Loucy (cell line): ENCODE measurements around the gene LGALS9.
"Not testable (repeated sequence)": the region's sequence is repeated elsewhere in the genome, so short reads cannot be mapped to it uniquely, and the experiment has no call there.

Experiments
- H2AFZ ChIP-seq: fragments of 200-600 bp; sonication (generic); 2 replicates; pipeline ENCODE4 v1.6.0; 2016; ENCODE audit warnings: antibody characterized with exemption, mild to moderate bottlenecking, low read length, moderate library complexity
- H3F3A ChIP-seq: fragments of 200-600 bp; 2 replicates; pipeline ENCODE4 v1.6.0; 2016; ENCODE audit warnings: antibody characterized with exemption, low read depth, mild to moderate bottlenecking
- H3K27me3 ChIP-seq: fragments of 200-600 bp; sonication (generic); 2 replicates; pipeline ENCODE4 v1.6.1; 2014; ENCODE audit warnings: low read length, mild to moderate bottlenecking; ENCODE audit not compliant: insufficient read depth, poor library complexity, severe bottlenecking
- H3K36me3 ChIP-seq: fragments of 200-600 bp; sonication (generic); 2 replicates; pipeline ENCODE4 v1.6.1; 2016; ENCODE audit warnings: low read length; ENCODE audit not compliant: insufficient read depth
- H3K4me1 ChIP-seq: fragments of 200-600 bp; sonication (generic); 2 replicates; pipeline ENCODE4 v1.5.1; 2014; ENCODE audit warnings: low read length, mild to moderate bottlenecking; ENCODE audit not compliant: insufficient read depth, poor library complexity, severe bottlenecking
- H3K4me2 ChIP-seq: fragments of 200-600 bp; sonication (generic); 2 replicates; pipeline ENCODE4 v1.6.0; 2014; ENCODE audit warnings: antibody characterized with exemption, low read length, low read depth, mild to moderate bottlenecking; ENCODE audit not compliant: poor library complexity, severe bottlenecking
- H3K4me3 ChIP-seq: fragments of 200-600 bp; sonication (generic); 2 replicates; pipeline ENCODE4 v1.5.1; 2014; ENCODE audit warnings: low read length, mild to moderate bottlenecking, mixed read lengths; ENCODE audit not compliant: poor library complexity, severe bottlenecking
- H3K79me2 ChIP-seq: fragments of 200-600 bp; sonication (generic); 2 replicates; pipeline ENCODE4 v1.6.1; 2014; ENCODE audit warnings: low read length; ENCODE audit not compliant: insufficient read depth
- H3K9ac ChIP-seq: fragments of 200-600 bp; sonication (generic); 2 replicates; pipeline ENCODE4 v1.6.0; 2014; ENCODE audit warnings: mild to moderate bottlenecking, low read depth, low read length, moderate library complexity; ENCODE audit not compliant: poor library complexity, severe bottlenecking
- H3K9me2 ChIP-seq: fragments of 200-600 bp; sonication (generic); replicated peaks from 2 replicates; pipeline ENCODE4 v1.6.1; 2016; ENCODE audit warnings: low read depth, low read length, mixed read lengths
- H3K9me3 ChIP-seq: fragments of 200-600 bp; sonication (generic); 2 replicates; pipeline ENCODE4 v1.6.1; 2014; ENCODE audit warnings: mild to moderate bottlenecking, antibody characterized with exemption, low read length, low read depth; ENCODE audit not compliant: insufficient read depth
- H4K20me1 ChIP-seq: fragments of 200-600 bp; sonication (generic); 2 replicates; pipeline ENCODE4 v1.6.0; 2014; ENCODE audit warnings: antibody characterized with exemption, low read length, mild to moderate bottlenecking; ENCODE audit not compliant: insufficient read depth, poor library complexity, severe bottlenecking
- CTCF ChIP-seq: fragments of 200-600 bp; sonication (generic); conservative IDR thresholded peaks from 2 replicates; pipeline ENCODE4 v1.5.1; 2014; ENCODE audit warnings: mild to moderate bottlenecking, antibody characterized with exemption, low read length
- EZH2phosphoT487 ChIP-seq: fragments of 200-600 bp; IDR thresholded peaks from 2 replicates; pipeline ENCODE4 v1.6.1; 2018; ENCODE audit warnings: antibody characterized with exemption, mild to moderate bottlenecking, moderate library complexity, borderline replicate concordance

LGALS9 gene

DNA sequence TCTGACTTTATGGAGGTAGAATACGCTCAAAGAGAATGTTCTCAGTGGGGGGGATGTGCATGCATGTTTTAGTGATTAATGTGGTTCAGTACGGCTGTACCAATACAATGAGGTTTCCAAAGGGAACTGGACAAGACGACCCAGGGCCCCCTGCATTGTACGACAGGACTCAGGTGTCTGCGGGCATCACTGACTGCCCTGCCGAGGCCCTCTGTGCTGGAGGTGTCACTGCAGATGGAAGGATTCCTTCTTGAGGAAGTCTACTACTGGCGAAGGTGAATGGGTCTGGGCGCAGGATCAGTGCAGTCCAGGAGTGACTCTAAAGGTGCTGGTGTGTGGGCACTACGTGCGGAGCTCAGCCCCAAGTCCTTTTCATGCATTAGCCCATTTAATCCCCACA lies 3.5 kb upstream of the LGALS9 start:
- Histone ChIP-seq H4K20me1 (peaks cover 3% of the 10 kb centered on the region), H3K9me2 (no peaks in the 10 kb centered on the region), H3K4me1 (peaks cover 35% of the 10 kb centered on the region), H3K9me3 (no peaks in the 10 kb centered on the region), H3K36me3 (peaks cover 14% of the 10 kb centered on the region; the same call in 1 of the 2 replicates), H3K79me2 (peaks cover 12% of the 10 kb centered on the region), H3F3A (no peaks in the 10 kb centered on the region), H2AFZ (no peak overlapping the region), H3K4me3 (no peak overlapping the region), H3K4me2 (no peak overlapping the region), H3K27me3 (no peaks in the 10 kb centered on the region), H3K9ac (no peak overlapping the region)
- TF ChIP-seq CTCF (no peak), EZH2phosphoT487 (no peak)

DNA sequence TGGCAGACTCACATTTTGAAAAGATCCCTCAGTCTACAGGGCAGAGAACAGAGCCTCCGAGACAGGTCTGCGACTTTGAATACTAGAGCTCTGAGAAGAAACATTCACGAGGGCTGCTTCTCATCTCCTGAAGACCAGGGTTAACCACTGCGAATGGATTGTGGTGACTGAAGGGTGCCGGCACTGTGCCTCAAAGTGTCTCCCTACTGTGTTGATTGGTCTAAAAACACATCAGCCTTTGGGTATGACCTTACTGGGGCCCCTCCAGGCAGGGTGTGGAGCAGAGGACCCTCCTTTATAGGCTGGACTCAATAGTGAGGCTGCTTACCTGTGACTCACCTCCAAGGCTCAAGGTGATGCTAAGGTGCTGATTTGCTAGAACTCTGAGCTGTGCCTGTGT lies 2.6 kb upstream of the LGALS9 start:
- Histone ChIP-seq H2AFZ (no peak overlapping the region), H4K20me1 (peaks cover 4% of the 10 kb centered on the region), H3K4me1 (peaks cover 43% of the 10 kb centered on the region), H3F3A (no peaks in the 10 kb centered on the region), H3K9me2 (no peaks in the 10 kb centered on the region), H3K79me2 (peaks cover 20% of the 10 kb centered on the region), H3K9ac (no peak overlapping the region), H3K4me3 (no peak overlapping the region), H3K4me2 (no peak overlapping the region), H3K36me3 (peaks cover 7% of the 10 kb centered on the region; the same call in 1 of the 2 replicates), H3K27me3 (no peaks in the 10 kb centered on the region), H3K9me3 (no peaks in the 10 kb centered on the region)
- TF ChIP-seq EZH2phosphoT487: no peak
- no peak for TF ChIP-seq CTCF

GRCh38 chr17:27629260-27629659 lies 1.7 kb upstream of the LGALS9 start:
- not testable (repeated sequence) for H3F3A ChIP-seq, H2AFZ ChIP-seq, H3K27me3 ChIP-seq, H4K20me1 ChIP-seq, H3K9ac ChIP-seq, H3K36me3 ChIP-seq, H3K4me3 ChIP-seq, H3K9me3 ChIP-seq, H3K9me2 ChIP-seq
- Histone ChIP-seq H3K79me2 (peaks cover 29% of the 10 kb centered on the region), H3K4me1 (peaks cover 47% of the 10 kb centered on the region), H3K4me2 (peak overlapping the region; percentile 50)

- Histone ChIP-seq H3K27me3 (no peaks in the 10 kb centered on the region), H3K4me3 (peak overlapping the region; percentile 75), H2AFZ (peak overlapping the region; percentile 67), H4K20me1 (peaks cover 4% of the 10 kb centered on the region), H3K9me3 (no peaks in the 10 kb centered on the region), H3K79me2 (peaks cover 37% of the 10 kb centered on the region), H3K9me2 (no peaks in the 10 kb centered on the region), H3K36me3 (no peaks in the 10 kb centered on the region; the same call in 1 of the 2 replicates), H3K4me1 (peaks cover 47% of the 10 kb centered on the region), H3F3A (no peaks in the 10 kb centered on the region), H3K9ac (peak overlapping the region; percentile 77), H3K4me2 (peak overlapping the region; percentile 74)
- TF ChIP-seq EZH2phosphoT487: no peak
- TF ChIP-seq CTCF: no peak
Measured at GRCh38 chr17:27631411-27631760, 398 bp downstream of the LGALS9 start.
